ENCODE results near the gene SLC17A3. TPM values are rescaled to one million over a fixed set of nuclear protein-coding genes. Genes with fewer than 3 reads are reported as not detected.

SLC17A3 gene
- total and polyA plus RNA-seq, 12 donors, result not detected

DNA sequence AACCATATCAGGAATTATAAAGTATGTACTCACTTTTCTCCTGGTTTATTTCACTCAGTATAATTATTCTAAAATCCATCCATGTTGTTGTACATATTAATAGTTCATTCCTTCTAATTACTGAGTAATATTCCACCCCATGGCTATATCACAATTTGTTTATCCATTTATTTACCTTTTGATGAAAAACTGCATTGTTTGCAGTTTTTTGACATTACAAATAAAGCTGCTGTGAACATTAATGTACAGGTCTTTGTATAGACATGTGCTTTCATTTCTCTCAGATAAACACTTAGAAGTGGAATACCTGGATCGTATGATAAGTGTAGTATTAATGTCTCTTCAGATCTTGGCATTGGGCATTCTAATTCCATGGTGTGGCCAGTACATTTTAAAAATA, 4.2 kb downstream of the SLC17A3 start:
- Histone ChIP-seq H3K4me3 (no peak overlapping the region), H3K9me3 (no peaks in the 10 kb centered on the region), H3K27ac (no peak overlapping the region), H3K27me3 (peaks cover 0 to 16% (median 0%) of the 10 kb centered on the region in 7 donors), H3K4me1 (no peaks in the 10 kb centered on the region), H3K36me3 (no peaks in the 10 kb centered on the region)
- intact Hi-C loops (cut with DNase I), result no loop called here
- 39 to 79% methylated on average over 1 of the region's 1 CpG for WGBS, 2 donors
- ATAC-seq (no peak), DNase-seq (no peak)
- TF ChIP-seq, protein P1, sequence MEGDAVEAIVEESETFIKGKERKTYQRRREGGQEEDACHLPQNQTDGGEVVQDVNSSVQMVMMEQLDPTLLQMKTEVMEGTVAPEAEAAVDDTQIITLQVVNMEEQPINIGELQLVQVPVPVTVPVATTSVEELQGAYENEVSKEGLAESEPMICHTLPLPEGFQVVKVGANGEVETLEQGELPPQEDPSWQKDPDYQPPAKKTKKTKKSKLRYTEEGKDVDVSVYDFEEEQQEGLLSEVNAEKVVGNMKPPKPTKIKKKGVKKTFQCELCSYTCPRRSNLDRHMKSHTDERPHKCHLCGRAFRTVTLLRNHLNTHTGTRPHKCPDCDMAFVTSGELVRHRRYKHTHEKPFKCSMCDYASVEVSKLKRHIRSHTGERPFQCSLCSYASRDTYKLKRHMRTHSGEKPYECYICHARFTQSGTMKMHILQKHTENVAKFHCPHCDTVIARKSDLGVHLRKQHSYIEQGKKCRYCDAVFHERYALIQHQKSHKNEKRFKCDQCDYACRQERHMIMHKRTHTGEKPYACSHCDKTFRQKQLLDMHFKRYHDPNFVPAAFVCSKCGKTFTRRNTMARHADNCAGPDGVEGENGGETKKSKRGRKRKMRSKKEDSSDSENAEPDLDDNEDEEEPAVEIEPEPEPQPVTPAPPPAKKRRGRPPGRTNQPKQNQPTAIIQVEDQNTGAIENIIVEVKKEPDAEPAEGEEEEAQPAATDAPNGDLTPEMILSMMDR (IDR thresholded peaks at IDR 0.05), result no peak

- TF ChIP-seq, protein P1 (IDR thresholded peaks at IDR 0.05), result no peak
- ATAC-seq, result no peak
- WGBS, 2 donors, result 78 to 83% methylated on average over 3 of the region's 3 CpGs
Observed at GRCh38 chr6:25868436-25869183, 5.4 kb downstream of the SLC17A3 start.

GRCh38 chr6:25866011-25866410, 8.0 kb downstream of the SLC17A3 start:
- no peak overlapping the region for H3K27ac ChIP-seq
- no peaks in the 10 kb centered on the region for H3K9me3 ChIP-seq
- no peaks in the 10 kb centered on the region for H3K36me3 ChIP-seq
- peaks cover 0 to 16% (median 0%) of the 10 kb centered on the region in 7 donors for H3K27me3 ChIP-seq
- no peak overlapping the region for H3K4me3 ChIP-seq
- TF ChIP-seq, protein P1 (IDR thresholded peaks at IDR 0.05), result no peak
- no peak for DNase-seq
- intact Hi-C loops (cut with DNase I), result no loop called here
- no peak for ATAC-seq
- H3K4me1 ChIP-seq, result no peaks in the 10 kb centered on the region
- 66 to 73% methylated on average over 3 of the region's 3 CpGs for WGBS, 2 donors

More at GRCh38 chr6:25868436-25869183, 5.4 kb downstream of the SLC17A3 start:
- DNase-seq, result no peak
- no peak overlapping the region for H3K4me3 ChIP-seq
- no peaks in the 10 kb centered on the region for H3K9me3 ChIP-seq
- H3K4me1 ChIP-seq, result no peaks in the 10 kb centered on the region
- no peak overlapping the region for H3K27ac ChIP-seq
- intact Hi-C loops (cut with DNase I), result no loop called here
- H3K36me3 ChIP-seq, result no peaks in the 10 kb centered on the region
- H3K27me3 ChIP-seq, result peaks cover 0 to 16% (median 0%) of the 10 kb centered on the region in 7 donors

DNA sequence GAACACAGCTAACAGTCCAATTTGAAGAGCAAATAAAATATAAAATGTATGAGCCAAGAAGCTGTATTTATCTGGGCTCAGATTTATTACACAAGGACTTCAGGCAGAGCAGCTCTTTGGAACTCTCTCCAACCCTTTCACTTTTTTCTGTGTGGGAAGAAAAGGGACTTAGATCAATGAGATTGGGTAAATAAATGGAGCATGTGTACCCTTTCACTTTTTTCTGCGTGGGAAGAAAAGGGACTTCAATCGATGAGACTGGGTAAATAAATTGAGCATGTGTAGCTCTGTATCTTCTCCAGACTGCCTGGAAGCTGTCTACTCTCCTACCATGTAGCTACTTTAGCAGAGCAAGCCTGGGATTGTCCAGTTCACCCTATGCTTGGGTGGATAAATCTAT, 10.7 kb downstream of the SLC17A3 start:
- Histone ChIP-seq H3K27ac (no peak overlapping the region), H3K36me3 (no peaks in the 10 kb centered on the region), H3K4me1 (no peaks in the 10 kb centered on the region), H3K4me3 (no peak overlapping the region), H3K9me3 (no peaks in the 10 kb centered on the region), H3K27me3 (peaks cover 0 to 18% (median 5%) of the 10 kb centered on the region in 7 donors)
- intact Hi-C loops (cut with DNase I), result no loop called here
- DNase-seq (no peak), ATAC-seq (no peak)
- TF ChIP-seq, protein P1 (IDR thresholded peaks at IDR 0.05), result no peak
- 85 to 88% methylated on average over 2 of the region's 2 CpGs for WGBS, 2 donors

Measured in heart right ventricle (tissue), 16 donors.